AG09309 (cell line): ENCODE measurements around the gene SYT8.
A peak's percentile ranks its signal among the peaks of the same experiment; 100 is the strongest.

ENCODE experiments used
- DNase-seq: peaks from one replicate; pipeline ENCODE4 v3.0.0-alpha.2; 2010; ENCODE audit warnings: low read depth
- H3K4me3 ChIP-seq: 2 replicates; pipeline ENCODE4 v1.5.1; 2011; ENCODE audit warnings: mild to moderate bottlenecking, low read depth, low read length, moderate library complexity; ENCODE audit not compliant: control insufficient read depth
- TF ChIP-seq, protein P1 (sequence below): IDR thresholded peaks from 2 replicates; pipeline ENCODE4 v1.5.1; 2011; ENCODE audit warnings: mild to moderate bottlenecking, low read depth, low read length, inconsistent platforms; ENCODE audit not compliant: insufficient read depth, control insufficient read depth; ENCODE audit errors: missing control alignments

SYT8 gene

GRCh38 chr11:1828542-1828941 lies 6.2 kb upstream of the SYT8 start:
- no peak for DNase-seq
- H3K4me3 ChIP-seq, result no peak overlapping the region
- TF ChIP-seq, protein P1, sequence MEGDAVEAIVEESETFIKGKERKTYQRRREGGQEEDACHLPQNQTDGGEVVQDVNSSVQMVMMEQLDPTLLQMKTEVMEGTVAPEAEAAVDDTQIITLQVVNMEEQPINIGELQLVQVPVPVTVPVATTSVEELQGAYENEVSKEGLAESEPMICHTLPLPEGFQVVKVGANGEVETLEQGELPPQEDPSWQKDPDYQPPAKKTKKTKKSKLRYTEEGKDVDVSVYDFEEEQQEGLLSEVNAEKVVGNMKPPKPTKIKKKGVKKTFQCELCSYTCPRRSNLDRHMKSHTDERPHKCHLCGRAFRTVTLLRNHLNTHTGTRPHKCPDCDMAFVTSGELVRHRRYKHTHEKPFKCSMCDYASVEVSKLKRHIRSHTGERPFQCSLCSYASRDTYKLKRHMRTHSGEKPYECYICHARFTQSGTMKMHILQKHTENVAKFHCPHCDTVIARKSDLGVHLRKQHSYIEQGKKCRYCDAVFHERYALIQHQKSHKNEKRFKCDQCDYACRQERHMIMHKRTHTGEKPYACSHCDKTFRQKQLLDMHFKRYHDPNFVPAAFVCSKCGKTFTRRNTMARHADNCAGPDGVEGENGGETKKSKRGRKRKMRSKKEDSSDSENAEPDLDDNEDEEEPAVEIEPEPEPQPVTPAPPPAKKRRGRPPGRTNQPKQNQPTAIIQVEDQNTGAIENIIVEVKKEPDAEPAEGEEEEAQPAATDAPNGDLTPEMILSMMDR, result no peak

GRCh38 chr11:1829039-1829820 lies 5.6 kb upstream of the SYT8 start:
- TF ChIP-seq, protein P1, result no peak

DNA sequence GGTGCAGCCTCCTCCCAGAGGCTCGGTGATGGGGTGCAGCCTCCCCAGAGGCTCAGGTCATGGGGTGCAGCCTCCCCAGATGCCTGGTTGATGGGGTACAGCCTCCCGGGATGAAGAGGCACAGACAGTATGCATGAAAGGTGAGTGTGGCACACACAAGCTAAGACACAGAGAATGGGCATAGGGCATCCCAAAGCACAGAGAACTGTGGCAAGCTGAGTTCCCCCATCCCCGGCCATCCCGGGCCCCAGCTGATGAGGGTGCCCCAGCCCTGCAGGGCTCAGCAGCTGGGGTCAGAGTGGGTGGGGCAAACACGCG lies 4.8 kb upstream of the SYT8 start:
- TF ChIP-seq, protein P1, result no peak
- DNase-seq, result no peak
- H3K4me3 ChIP-seq, result no peak overlapping the region

More at GRCh38 chr11:1829039-1829820, 5.6 kb upstream of the SYT8 start:
- no peak overlapping the region for H3K4me3 ChIP-seq
- DNase-seq, result peak; percentile 16

GRCh38 chr11:1830322-1831223 lies 4.2 kb upstream of the SYT8 start:
- TF ChIP-seq, protein P1, result no peak
- no peak overlapping the region for H3K4me3 ChIP-seq
- DNase-seq, result no peak

GRCh38 chr11:1831338-1832210 lies 3.2 kb upstream of the SYT8 start:
- TF ChIP-seq, protein P1, result no peak
- no peak overlapping the region for H3K4me3 ChIP-seq
- no peak for DNase-seq

GRCh38 chr11:1832211-1832919 lies 2.4 kb upstream of the SYT8 start:
- no peak overlapping the region for H3K4me3 ChIP-seq
- no peak for DNase-seq

More at GRCh38 chr11:1832211-1832919, 2.4 kb upstream of the SYT8 start:
- TF ChIP-seq, protein P1, result peak; percentile 89
